HEK293 (cell line): Measurements from ENCODE around the gene CHMP6.
A peak's percentile ranks its signal among the peaks of the same experiment; 100 is the strongest.

Experiments used
- CTCF ChIA-PET: fragments of 350-600 bp; formaldehyde crosslinking; extraction: SDS; loops from one replicate; lab custom pipeline; 2021; ENCODE audit warnings: antibody characterized with exemption; lab: Yijun Ruan, JAX
- POLR2A ChIA-PET: fragments of 300-600 bp; formaldehyde crosslinking; extraction: SDS; loops from one replicate; lab custom pipeline; 2020; ENCODE audit warnings: antibody characterized with exemption, inconsistent platforms; lab: Yijun Ruan, JAX
- H3K27ac ChIP-seq: fragments of 200-500 bp; sonication (Bioruptor generic); 2 replicates; pipeline ENCODE4 v1.5.1; 2014; ENCODE audit warnings: low read depth, low read length, control low read depth, inconsistent platforms; ENCODE audit errors: extremely low read depth
- H3K36me3 ChIP-seq, 2 experiments: fragments of 200-500 bp in 1 of 2; sonication (Bioruptor generic) in 1 of 2; 1 replicate in 1 of 2; 2 replicates in 1 of 2; pipeline ENCODE4 v1.5.1; 2014 to 2017; ENCODE audit warnings: inconsistent platforms in 2 of 2, low read length in 2 of 2; ENCODE audit not compliant: control insufficient read depth in 2 of 2, insufficient read depth in 1 of 2
- H3K4me1 ChIP-seq: fragments of 200-500 bp; sonication (Bioruptor generic); 2 replicates; pipeline ENCODE4 v1.5.1; 2014; ENCODE audit warnings: mild to moderate bottlenecking, low read length, inconsistent platforms; ENCODE audit not compliant: control insufficient read depth, insufficient read depth
- H3K4me3 ChIP-seq: 2 replicates; pipeline ENCODE4 v1.5.1; 2011; ENCODE audit warnings: low read depth, mild to moderate bottlenecking, control low read depth, low read length, moderate library complexity
- H3K9me3 ChIP-seq: fragments of 200-500 bp; sonication (Bioruptor generic); 2 replicates; pipeline ENCODE4 v1.5.1; 2014; ENCODE audit warnings: low read depth, low read length, inconsistent platforms; ENCODE audit not compliant: control insufficient read depth, insufficient read depth
- EGR2 ChIP-seq: fragments of 450-650 bp; formaldehyde crosslinking; IDR thresholded peaks from 2 replicates; pipeline ENCODE4 v1.5.1; 2016; ENCODE audit warnings: low read depth, missing biosample characterization, missing genetic modification characterization
- ELK4 ChIP-seq: IDR thresholded peaks from 2 replicates; pipeline ENCODE4 v1.6.1; 2011; ENCODE audit warnings: mild to moderate bottlenecking, low read depth, low read length, borderline replicate concordance
- PATZ1 ChIP-seq: fragments of 450-650 bp; formaldehyde crosslinking; IDR thresholded peaks from 2 replicates; pipeline ENCODE4 v1.5.1; 2016; ENCODE audit warnings: missing biosample characterization, missing genetic modification characterization
- PRDM1 ChIP-seq: fragments of 450-650 bp; formaldehyde crosslinking; IDR thresholded peaks from 2 replicates; pipeline ENCODE4; 2016; ENCODE audit warnings: missing biosample characterization, missing genetic modification characterization
- PRDM2 ChIP-seq: fragments of 450-650 bp; formaldehyde crosslinking; IDR thresholded peaks from 2 replicates; pipeline ENCODE4 v1.5.1; 2016; ENCODE audit warnings: missing biosample characterization, missing genetic modification characterization, borderline replicate concordance
- YY1 ChIP-seq: fragments of 450-650 bp; formaldehyde crosslinking; IDR thresholded peaks from 2 replicates; pipeline ENCODE4 v1.5.1; 2018; ENCODE audit warnings: missing biosample characterization, missing genetic modification characterization
- ZFHX2 ChIP-seq: fragments of 450-650 bp; formaldehyde crosslinking; conservative IDR thresholded peaks from 2 replicates; pipeline ENCODE4 v1.5.1; 2016; ENCODE audit warnings: missing biosample characterization, missing genetic modification characterization
- ZNF335 ChIP-seq: fragments of 450-650 bp; formaldehyde crosslinking; conservative IDR thresholded peaks from 2 replicates; pipeline ENCODE4 v1.5.1; 2016; ENCODE audit warnings: missing biosample characterization, missing genetic modification characterization
- ZNF433 ChIP-seq: fragments of 450-650 bp; formaldehyde crosslinking; IDR thresholded peaks from 2 replicates; pipeline ENCODE4 v1.5.1; 2016; ENCODE audit warnings: missing biosample characterization, missing genetic modification characterization, low read depth
- ZNF521 ChIP-seq: fragments of 450-650 bp; formaldehyde crosslinking; IDR thresholded peaks from 2 replicates; pipeline ENCODE4 v1.5.1; 2017; ENCODE audit warnings: missing biosample characterization, mild to moderate bottlenecking, missing genetic modification characterization
- ZNF624 ChIP-seq: fragments of 450-650 bp; formaldehyde crosslinking; IDR thresholded peaks from 2 replicates; pipeline ENCODE4 v1.5.1; 2017; ENCODE audit warnings: missing biosample characterization, missing genetic modification characterization
- ZNF660 ChIP-seq: fragments of 450-650 bp; IDR thresholded peaks from 2 replicates; pipeline ENCODE4 v1.5.1; 2018; ENCODE audit warnings: missing biosample characterization, mild to moderate bottlenecking, missing genetic modification characterization
- ZNF704 ChIP-seq: fragments of 450-650 bp; formaldehyde crosslinking; IDR thresholded peaks from 2 replicates; pipeline ENCODE4 v1.5.1; 2016; ENCODE audit warnings: missing biosample characterization, missing genetic modification characterization
- ZSCAN30 ChIP-seq: fragments of 450-650 bp; IDR thresholded peaks from 2 replicates; pipeline ENCODE4 v1.5.1; 2018; ENCODE audit warnings: missing biosample characterization, mild to moderate bottlenecking, missing genetic modification characterization, moderate library complexity

The CHMP6 gene

GRCh38 chr17:81027038-81027437 is 35.4 kb downstream of the CHMP6 start (continued):
- TF ChIP-seq PRDM2 (tag by site-specific recombination) (no peak), ELK4 (no peak), ZSCAN30 (tag by site-specific recombination) (no peak), ZNF433 (no peak), ZNF335 (no peak), PRDM1 (no peak), YY1 (tag by site-specific recombination) (no peak), ZNF624 (tag by site-specific recombination) (no peak), ZNF704 (tag by site-specific recombination) (no peak), PATZ1 (no peak)

- ChIA-PET POLR2A (interaction anchor here (1.0 to 2.0 kb wide), 2 partner anchors 8 to 67 kb away, joined by 5 to 6 read pairs; no protein-coding TSS in a partner anchor), CTCF (interaction anchor here (0.5 to 1.4 kb wide), 5 partner anchors 16 to 168 kb away, joined by 3 to 8 read pairs (median 3); no protein-coding TSS in a partner anchor)
- H3K36me3 ChIP-seq, result peaks cover 0 to 12% of the 10 kb centered on the region in 2 experiments; a peak in 1 of 3 replicates
- H3K27ac ChIP-seq, result no peak overlapping the region
- H3K9me3 ChIP-seq, result no peaks in the 10 kb centered on the region
- H3K4me1 ChIP-seq, result no peaks in the 10 kb centered on the region
- TF ChIP-seq ZFHX2 (tag by site-specific recombination) (peak; percentile 80), ZNF521 (tag by site-specific recombination) (no peak), ZNF660 (no peak), EGR2 (peak; percentile 81)
- H3K4me3 ChIP-seq, result no peak overlapping the region
These were observed 36.2 kb downstream of the CHMP6 start for GRCh38 chr17:81027591-81028505.
